ENCODE data around the gene PLCD3.

PLCD3 gene

DNA sequence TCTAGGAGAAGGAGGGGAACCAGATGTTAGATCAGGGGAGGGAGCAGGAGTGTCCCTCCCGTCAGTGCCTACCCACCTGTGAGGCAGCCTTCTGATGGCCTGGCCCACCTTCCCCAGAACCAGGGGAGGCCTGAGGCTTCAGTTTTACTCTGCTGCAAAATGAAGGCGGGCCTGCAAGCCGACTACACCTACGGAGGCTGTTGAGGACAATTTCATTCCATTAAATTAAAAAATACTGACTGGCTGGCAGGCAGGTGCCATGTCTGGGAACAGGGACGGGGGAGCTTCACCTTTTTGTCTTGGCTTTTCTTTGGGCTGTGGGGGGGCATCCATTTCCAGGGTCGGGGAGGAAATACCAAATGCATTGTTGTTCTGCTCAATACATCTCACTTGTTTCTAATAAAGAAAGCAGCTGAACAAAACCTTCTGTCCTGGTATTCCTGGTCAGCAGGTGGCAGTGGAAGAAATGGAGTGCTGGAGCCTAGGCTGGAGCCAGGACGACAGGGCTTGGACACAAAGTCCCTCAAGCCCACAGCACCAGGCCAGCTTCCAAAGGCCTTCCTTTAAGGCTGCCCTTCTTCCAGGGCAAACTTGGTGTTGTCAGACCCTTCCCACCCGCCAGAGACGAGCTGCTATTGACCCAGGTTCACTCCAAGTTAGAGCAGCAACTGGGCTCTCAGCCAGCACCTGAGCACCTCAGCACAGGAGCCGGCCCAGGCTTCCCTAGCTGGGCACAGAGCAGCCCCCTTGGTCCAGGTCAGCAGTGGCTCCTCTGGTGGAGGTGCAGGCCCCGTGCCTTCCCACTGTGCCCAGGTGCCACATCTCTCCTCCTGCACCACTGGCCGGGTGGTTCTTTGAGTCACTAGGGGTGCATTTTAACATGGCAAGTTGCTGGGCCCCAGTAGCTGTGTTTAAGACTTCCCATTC, 23.5 kb downstream of the PLCD3 start:
- H4K91ac ChIP-seq (ENCODE audit: low read depth, low read length) = no peak overlapping the region
- no peak overlapping the region for H3K14ac ChIP-seq (ENCODE audit: low read length)
- H4K8ac ChIP-seq (ENCODE audit: low read depth, low read length) = no peak overlapping the region
- no peak for DNase-seq
- no peak overlapping the region for H3K23ac ChIP-seq (ENCODE audit: low read length)
- WGBS (ENCODE audit: extremely low coverage, insufficient coverage, insufficient read length) = no CpG with 5 or more reads among the region's 12 CpGs
- H2BK12ac ChIP-seq (ENCODE audit: low read length) = no peak overlapping the region
- H3K36me3 ChIP-seq (ENCODE audit: control insufficient read depth in 1 of 2, insufficient read depth in 2 of 2, low read length in 2 of 2) = peaks cover 65 to 66% of the 10 kb centered on the region in 2 experiments
- no peaks in the 10 kb centered on the region for H3K27me3 ChIP-seq (ENCODE audit: insufficient read depth, low read length)
- peaks cover 0 to 1% of the 10 kb centered on the region in 2 experiments for H3K4me1 ChIP-seq (ENCODE audit: control insufficient read depth in 1 of 2, insufficient read depth in 2 of 2, low read length in 2 of 2)
- H2AK5ac ChIP-seq (ENCODE audit: low read length) = no peak overlapping the region
- no peak overlapping the region for H2BK5ac ChIP-seq (ENCODE audit: low read depth, low read length, poor library complexity)
- H3K4me2 ChIP-seq (ENCODE audit: low read length) = no peak overlapping the region
- H3K9ac ChIP-seq (ENCODE audit: low read length) = no peak overlapping the region
- no peaks in the 10 kb centered on the region for H3K79me1 ChIP-seq (ENCODE audit: low read length)
- H3K27ac ChIP-seq (ENCODE audit: low read depth, low read length) = no peak overlapping the region
- no peaks in the 10 kb centered on the region for H3K79me2 ChIP-seq (ENCODE audit: control insufficient read depth, insufficient read depth, low read length, poor library complexity)
- H3K4ac ChIP-seq (ENCODE audit: low read depth, low read length) = no peak overlapping the region
- H3K18ac ChIP-seq (ENCODE audit: low read length) = no peak overlapping the region
- H4K12ac ChIP-seq (ENCODE audit: low read depth, low read length) = no peak overlapping the region
- H3K9me3 ChIP-seq (ENCODE audit: insufficient read depth, low read depth, low read length) = peaks cover 2% of the 10 kb centered on the region
- H3K4me3 ChIP-seq (ENCODE audit: low read depth, low read length) = no peak overlapping the region
- H2AFZ ChIP-seq (ENCODE audit: insufficient read depth, low read length, poor library complexity) = no peak overlapping the region
- H2BK120ac ChIP-seq (ENCODE audit: insufficient read depth, low read length, poor library complexity) = no peak overlapping the region

DNA sequence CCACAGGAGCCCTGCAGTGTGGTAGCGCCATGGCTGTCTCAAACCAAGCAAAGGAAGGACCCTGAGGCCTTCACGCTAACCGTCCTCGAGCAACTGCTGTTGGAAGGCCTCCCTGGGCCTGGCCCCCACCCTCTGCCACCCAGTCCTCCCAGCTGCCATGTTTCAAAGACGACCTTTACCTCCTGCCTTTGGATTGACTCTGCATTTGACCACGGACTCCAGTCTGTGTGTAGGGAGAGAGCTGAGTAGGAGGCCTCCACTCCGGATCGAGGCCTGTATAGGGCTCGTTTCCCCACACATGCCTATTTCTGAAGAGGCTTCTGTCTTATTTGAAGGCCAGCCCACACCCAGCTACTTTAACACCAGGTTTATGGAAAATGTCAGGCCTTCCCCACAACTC, 24.3 kb downstream of the PLCD3 start:
- H3K4ac ChIP-seq (ENCODE audit: low read depth, low read length) = no peak overlapping the region
- no peak overlapping the region for H3K14ac ChIP-seq (ENCODE audit: low read length)
- H2BK120ac ChIP-seq (ENCODE audit: insufficient read depth, low read length, poor library complexity) = no peak overlapping the region
- peaks cover 0 to 5% of the 10 kb centered on the region in 2 experiments for H3K4me1 ChIP-seq (ENCODE audit: control insufficient read depth in 1 of 2, insufficient read depth in 2 of 2, low read length in 2 of 2)
- no peak overlapping the region for H2BK5ac ChIP-seq (ENCODE audit: low read depth, low read length, poor library complexity)
- no peak overlapping the region for H3K18ac ChIP-seq (ENCODE audit: low read length)
- H3K23ac ChIP-seq (ENCODE audit: low read length) = no peak overlapping the region
- no CpG with 5 or more reads among the region's 9 CpGs for WGBS (ENCODE audit: extremely low coverage, insufficient coverage, insufficient read length)
- DNase-seq = no peak
- no peak overlapping the region for H3K4me2 ChIP-seq (ENCODE audit: low read length)
- H3K79me1 ChIP-seq (ENCODE audit: low read length) = peaks cover under 1% of the 10 kb centered on the region
- no peak overlapping the region for H4K91ac ChIP-seq (ENCODE audit: low read depth, low read length)
- no peak overlapping the region for H2AFZ ChIP-seq (ENCODE audit: insufficient read depth, low read length, poor library complexity)
- H3K4me3 ChIP-seq (ENCODE audit: low read depth, low read length) = no peak overlapping the region
- H3K27me3 ChIP-seq (ENCODE audit: insufficient read depth, low read length) = no peaks in the 10 kb centered on the region
- H3K79me2 ChIP-seq (ENCODE audit: control insufficient read depth, insufficient read depth, low read length, poor library complexity) = no peaks in the 10 kb centered on the region
- H2AK5ac ChIP-seq (ENCODE audit: low read length) = no peak overlapping the region
- H4K12ac ChIP-seq (ENCODE audit: low read depth, low read length) = no peak overlapping the region
- no peak overlapping the region for H3K9ac ChIP-seq (ENCODE audit: low read length)
- no peak overlapping the region for H3K27ac ChIP-seq (ENCODE audit: low read depth, low read length)
- H2BK12ac ChIP-seq (ENCODE audit: low read length) = no peak overlapping the region
- peaks cover 2% of the 10 kb centered on the region for H3K9me3 ChIP-seq (ENCODE audit: insufficient read depth, low read depth, low read length)
- H4K8ac ChIP-seq (ENCODE audit: low read depth, low read length) = no peak overlapping the region
- H3K36me3 ChIP-seq (ENCODE audit: control insufficient read depth in 1 of 2, insufficient read depth in 2 of 2, low read length in 2 of 2) = peaks cover 70 to 72% of the 10 kb centered on the region in 2 experiments

DNA sequence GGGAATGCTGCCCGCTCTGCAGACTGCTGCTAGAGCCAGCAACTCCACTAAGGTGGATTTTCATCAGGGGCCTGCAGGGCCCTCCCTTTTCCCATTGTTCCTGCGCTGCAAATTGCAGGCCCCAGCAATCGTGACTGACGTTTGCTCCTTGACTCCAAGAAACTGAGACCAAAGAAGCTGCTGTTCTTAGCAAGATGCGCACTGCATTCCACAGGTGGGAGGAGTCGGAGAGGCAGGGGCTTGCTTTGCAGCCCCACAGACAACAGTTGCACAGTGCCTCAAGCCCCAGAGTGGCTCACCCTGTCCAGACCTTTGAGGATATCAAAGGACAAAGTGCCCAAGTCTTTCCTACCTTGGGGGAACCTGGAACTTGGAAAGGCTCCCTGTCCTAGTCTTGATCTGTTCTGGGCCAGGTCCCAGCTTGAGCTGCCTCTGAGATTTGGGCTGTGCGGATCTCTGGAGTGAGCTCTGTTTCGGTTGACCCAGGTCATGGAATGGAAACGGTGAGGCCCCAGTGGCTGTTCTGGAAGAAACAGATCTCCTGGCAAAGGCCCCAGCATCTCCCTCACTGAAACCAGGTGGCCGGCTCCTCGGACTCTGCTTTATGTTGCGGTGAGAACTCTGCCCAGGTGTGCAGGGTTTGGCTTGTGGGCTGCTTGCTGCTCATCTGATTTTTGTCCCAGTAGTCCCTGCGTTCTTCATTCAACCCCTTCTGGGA, 24.9 kb downstream of the PLCD3 start:
- Histone ChIP-seq H3K9me3 (ENCODE audit: insufficient read depth, low read depth, low read length) (no peaks in the 10 kb centered on the region), H4K8ac (ENCODE audit: low read depth, low read length) (no peak overlapping the region), H3K4me2 (ENCODE audit: low read length) (no peak overlapping the region), H3K79me2 (ENCODE audit: control insufficient read depth, insufficient read depth, low read length, poor library complexity) (no peaks in the 10 kb centered on the region), H2BK12ac (ENCODE audit: low read length) (no peak overlapping the region), H3K4ac (ENCODE audit: low read depth, low read length) (no peak overlapping the region), H4K12ac (ENCODE audit: low read depth, low read length) (no peak overlapping the region), H3K18ac (ENCODE audit: low read length) (no peak overlapping the region), H3K4me1 (ENCODE audit: control insufficient read depth in 1 of 2, insufficient read depth in 2 of 2, low read length in 2 of 2) (peaks cover 5 to 10% of the 10 kb centered on the region in 2 experiments), H3K79me1 (ENCODE audit: low read length) (peaks cover 6% of the 10 kb centered on the region), H3K14ac (ENCODE audit: low read length) (no peak overlapping the region), H3K9ac (ENCODE audit: low read length) (no peak overlapping the region), H3K27ac (ENCODE audit: low read depth, low read length) (no peak overlapping the region), H2AK5ac (ENCODE audit: low read length) (no peak overlapping the region), H3K23ac (ENCODE audit: low read length) (no peak overlapping the region), H2BK5ac (ENCODE audit: low read depth, low read length, poor library complexity) (no peak overlapping the region), H2AFZ (ENCODE audit: insufficient read depth, low read length, poor library complexity) (no peak overlapping the region), H3K36me3 (ENCODE audit: control insufficient read depth in 1 of 2, insufficient read depth in 2 of 2, low read length in 2 of 2) (peaks cover 71 to 72% of the 10 kb centered on the region in 2 experiments), H4K91ac (ENCODE audit: low read depth, low read length) (no peak overlapping the region), H3K27me3 (ENCODE audit: insufficient read depth, low read length) (no peaks in the 10 kb centered on the region), H3K4me3 (ENCODE audit: low read depth, low read length) (no peak overlapping the region), H2BK120ac (ENCODE audit: insufficient read depth, low read length, poor library complexity) (no peak overlapping the region)
- WGBS (ENCODE audit: extremely low coverage, insufficient coverage, insufficient read length) = no CpG with 5 or more reads among the region's 13 CpGs
- no peak for DNase-seq

DNA sequence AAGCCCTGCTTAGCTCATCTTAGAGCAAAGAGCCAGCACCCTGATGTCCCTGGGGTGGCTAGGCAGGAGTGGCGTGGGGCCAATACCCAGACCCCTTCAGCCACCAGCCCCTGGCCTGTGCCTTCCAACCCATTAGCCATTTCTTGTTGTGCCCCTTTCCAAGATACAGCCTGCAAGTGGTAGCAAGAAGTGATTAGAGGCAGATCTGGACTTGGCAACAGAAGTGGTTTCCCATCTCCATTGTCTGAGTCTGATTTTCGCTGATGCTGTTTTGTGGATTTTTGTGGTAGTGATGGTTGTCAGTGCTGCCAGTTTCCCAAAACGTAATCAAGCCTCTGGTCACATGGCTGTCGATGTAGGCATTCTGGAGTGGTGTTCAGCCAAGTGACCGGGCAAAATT, 25.7 kb downstream of the PLCD3 start:
- no peak overlapping the region for H3K9ac ChIP-seq (ENCODE audit: low read length)
- no peak overlapping the region for H3K18ac ChIP-seq (ENCODE audit: low read length)
- H3K23ac ChIP-seq (ENCODE audit: low read length) = no peak overlapping the region
- peaks cover 12% of the 10 kb centered on the region for H3K79me1 ChIP-seq (ENCODE audit: low read length)
- H2AFZ ChIP-seq (ENCODE audit: insufficient read depth, low read length, poor library complexity) = no peak overlapping the region
- no peaks in the 10 kb centered on the region for H3K27me3 ChIP-seq (ENCODE audit: insufficient read depth, low read length)
- H3K4me2 ChIP-seq (ENCODE audit: low read length) = no peak overlapping the region
- no peak overlapping the region for H2BK5ac ChIP-seq (ENCODE audit: low read depth, low read length, poor library complexity)
- H3K4me1 ChIP-seq (ENCODE audit: control insufficient read depth in 1 of 2, insufficient read depth in 2 of 2, low read length in 2 of 2) = peaks cover 11 to 18% of the 10 kb centered on the region in 2 experiments
- WGBS (ENCODE audit: extremely low coverage, insufficient coverage, insufficient read length) = no CpG with 5 or more reads among the region's 5 CpGs
- no peak overlapping the region for H2AK5ac ChIP-seq (ENCODE audit: low read length)
- no peak overlapping the region for H3K4me3 ChIP-seq (ENCODE audit: low read depth, low read length)
- H4K91ac ChIP-seq (ENCODE audit: low read depth, low read length) = no peak overlapping the region
- no peak overlapping the region for H4K12ac ChIP-seq (ENCODE audit: low read depth, low read length)
- no peak overlapping the region for H4K8ac ChIP-seq (ENCODE audit: low read depth, low read length)
- no peaks in the 10 kb centered on the region for H3K9me3 ChIP-seq (ENCODE audit: insufficient read depth, low read depth, low read length)
- H3K4ac ChIP-seq (ENCODE audit: low read depth, low read length) = no peak overlapping the region
- no peak overlapping the region for H2BK120ac ChIP-seq (ENCODE audit: insufficient read depth, low read length, poor library complexity)
- H3K27ac ChIP-seq (ENCODE audit: low read depth, low read length) = no peak overlapping the region
- H3K79me2 ChIP-seq (ENCODE audit: control insufficient read depth, insufficient read depth, low read length, poor library complexity) = no peaks in the 10 kb centered on the region
- no peak for DNase-seq
- H2BK12ac ChIP-seq (ENCODE audit: low read length) = no peak overlapping the region
- no peak overlapping the region for H3K14ac ChIP-seq (ENCODE audit: low read length)
- peaks cover 68 to 71% of the 10 kb centered on the region in 2 experiments for H3K36me3 ChIP-seq (ENCODE audit: control insufficient read depth in 1 of 2, insufficient read depth in 2 of 2, low read length in 2 of 2)

All from trophoblast cell (in vitro differentiated cells and primary cell).